Vagina (tissue), 2 donors: ENCODE measurements around the gene CEACAM4. TPM values are rescaled to one million over a fixed set of nuclear protein-coding genes. Genes with fewer than 3 reads are reported as not detected.

Experiments
- DNase-seq, 2 donors: peaks; one replicate each; pipeline ENCODE4 v3.0.0-alpha.2; 2017; ENCODE audit errors: extremely low spot score in 2 of 2
- H3K27ac ChIP-seq: fragments of 200-600 bp; sonication (generic); one replicate; pipeline ENCODE4 v1.5.1; 2019
- H3K27me3 ChIP-seq: fragments of 200-600 bp; sonication (generic); one replicate; pipeline ENCODE4 v1.5.1; 2019
- H3K36me3 ChIP-seq, 2 donors: fragments of 200-600 bp; sonication (generic); one replicate each; pipeline ENCODE4 v1.5.1; 2017 to 2019
- H3K4me1 ChIP-seq: fragments of 200-600 bp; sonication (generic); one replicate; pipeline ENCODE4 v1.5.1; 2019
- H3K4me3 ChIP-seq, 2 donors: fragments of 200-600 bp; sonication (generic); 1 replicate in 1 of 2; 2 replicates in 1 of 2; pipeline ENCODE4 v1.5.1; 2016 to 2019
- H3K9me3 ChIP-seq: fragments of 200-600 bp; sonication (generic); one replicate; pipeline ENCODE4 v1.5.1; 2019
- POLR2A ChIP-seq, 2 donors: fragments of 450-650 bp; IDR thresholded peaks; one replicate each; pipeline ENCODE4 v1.6.1; 2017; ENCODE audit warnings: antibody characterized with exemption in 2 of 2, mild to moderate bottlenecking in 2 of 2, moderate library complexity in 2 of 2
- POLR2AphosphoS5 ChIP-seq, 2 donors: sonication (generic); formaldehyde crosslinking; IDR thresholded peaks; one replicate each; pipeline ENCODE4 v1.9.0; 2017; ENCODE audit warnings: antibody characterized with exemption in 2 of 2, mild to moderate bottlenecking in 2 of 2, low read depth in 1 of 2; ENCODE audit not compliant: insufficient read depth in 1 of 2
- intact Hi-C: fragments of 100-400 bp; cut with DNase I; formaldehyde crosslinking; loops from one replicate; pipeline ENCODE4 v1.15.1; 2023
- total RNA-seq: library from RNA; depleted of rRNA; stranded (reverse); fragments of >200 nt; gene quantifications from one replicate; pipeline ENCODE4 v1.2.3, GENCODE V29; 2016
- TF ChIP-seq, protein P1 (sequence below), 3 experiments: fragments of 450-650 bp in 2 of 3; fragments of 200-600 bp in 1 of 3; sonication (generic) in 1 of 3; IDR thresholded peaks; one replicate each; pipeline ENCODE4 v1.5.1; 2017 to 2019; ENCODE audit warnings: antibody characterized with exemption in 3 of 3, mild to moderate bottlenecking in 2 of 3, moderate library complexity in 2 of 3

The CEACAM4 gene
- total RNA-seq, 1 donor from 2014 or later, result not detected

DNA sequence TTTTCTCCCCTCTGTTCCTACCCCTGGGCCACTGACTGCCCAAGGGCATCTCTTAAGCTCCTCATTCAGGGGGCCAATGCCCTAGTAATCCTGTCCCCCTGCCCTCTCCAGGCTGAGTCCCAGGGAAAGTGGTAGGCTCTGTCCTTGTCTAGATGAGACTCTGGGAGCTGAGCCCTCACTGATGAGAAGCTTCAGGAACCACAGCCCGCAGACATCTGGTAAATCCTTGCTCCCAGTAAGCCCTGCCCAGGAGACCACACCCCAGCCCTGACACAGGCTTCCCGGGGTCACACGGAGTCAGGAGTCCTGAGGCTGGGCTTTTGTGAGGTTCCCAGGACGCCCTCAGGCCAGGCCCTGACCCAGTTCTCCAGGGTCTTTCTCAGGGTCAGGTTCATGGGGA, 1.9 kb downstream of the CEACAM4 start:
- H3K9me3 ChIP-seq, result no peaks in the 10 kb centered on the region
- no peaks in the 10 kb centered on the region for H3K36me3 ChIP-seq
- H3K27ac ChIP-seq, result no peak overlapping the region
- H3K4me1 ChIP-seq, result no peaks in the 10 kb centered on the region
- no peak for TF ChIP-seq POLR2A (IDR thresholded peaks at IDR 0.05)
- no peak for TF ChIP-seq POLR2AphosphoS5 (IDR thresholded peaks at IDR 0.05; ENCODE audit: insufficient read depth in 1 of 2, low read depth in 1 of 2)
- TF ChIP-seq, protein P1, sequence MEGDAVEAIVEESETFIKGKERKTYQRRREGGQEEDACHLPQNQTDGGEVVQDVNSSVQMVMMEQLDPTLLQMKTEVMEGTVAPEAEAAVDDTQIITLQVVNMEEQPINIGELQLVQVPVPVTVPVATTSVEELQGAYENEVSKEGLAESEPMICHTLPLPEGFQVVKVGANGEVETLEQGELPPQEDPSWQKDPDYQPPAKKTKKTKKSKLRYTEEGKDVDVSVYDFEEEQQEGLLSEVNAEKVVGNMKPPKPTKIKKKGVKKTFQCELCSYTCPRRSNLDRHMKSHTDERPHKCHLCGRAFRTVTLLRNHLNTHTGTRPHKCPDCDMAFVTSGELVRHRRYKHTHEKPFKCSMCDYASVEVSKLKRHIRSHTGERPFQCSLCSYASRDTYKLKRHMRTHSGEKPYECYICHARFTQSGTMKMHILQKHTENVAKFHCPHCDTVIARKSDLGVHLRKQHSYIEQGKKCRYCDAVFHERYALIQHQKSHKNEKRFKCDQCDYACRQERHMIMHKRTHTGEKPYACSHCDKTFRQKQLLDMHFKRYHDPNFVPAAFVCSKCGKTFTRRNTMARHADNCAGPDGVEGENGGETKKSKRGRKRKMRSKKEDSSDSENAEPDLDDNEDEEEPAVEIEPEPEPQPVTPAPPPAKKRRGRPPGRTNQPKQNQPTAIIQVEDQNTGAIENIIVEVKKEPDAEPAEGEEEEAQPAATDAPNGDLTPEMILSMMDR (IDR thresholded peaks at IDR 0.05), result no peak
- no peak overlapping the region for H3K4me3 ChIP-seq
- intact Hi-C loops, result no loop called here
- DNase-seq, result peak in 1 of 2 donors; percentile 62
- no peaks in the 10 kb centered on the region for H3K27me3 ChIP-seq

DNA sequence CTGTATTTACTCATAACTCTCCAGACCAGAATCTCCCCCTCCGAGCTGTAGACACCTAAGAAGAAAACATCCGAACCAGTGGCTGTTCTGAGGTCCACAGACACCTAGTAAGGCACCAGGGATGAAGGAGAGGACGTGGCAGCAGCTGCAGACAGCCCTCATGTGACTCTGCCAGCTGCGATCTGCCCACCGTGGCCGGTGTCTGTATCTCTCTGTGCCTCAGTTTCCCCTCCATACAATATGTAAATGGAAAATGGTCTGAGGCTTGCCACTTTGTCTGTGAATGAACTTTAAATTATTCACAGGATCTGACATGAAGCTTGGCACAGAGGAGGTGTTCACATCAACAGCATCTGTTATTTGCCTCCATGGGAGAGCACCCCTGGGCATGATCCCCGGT, 2.4 kb downstream of the CEACAM4 start:
- H3K27me3 ChIP-seq, result no peaks in the 10 kb centered on the region

DNA sequence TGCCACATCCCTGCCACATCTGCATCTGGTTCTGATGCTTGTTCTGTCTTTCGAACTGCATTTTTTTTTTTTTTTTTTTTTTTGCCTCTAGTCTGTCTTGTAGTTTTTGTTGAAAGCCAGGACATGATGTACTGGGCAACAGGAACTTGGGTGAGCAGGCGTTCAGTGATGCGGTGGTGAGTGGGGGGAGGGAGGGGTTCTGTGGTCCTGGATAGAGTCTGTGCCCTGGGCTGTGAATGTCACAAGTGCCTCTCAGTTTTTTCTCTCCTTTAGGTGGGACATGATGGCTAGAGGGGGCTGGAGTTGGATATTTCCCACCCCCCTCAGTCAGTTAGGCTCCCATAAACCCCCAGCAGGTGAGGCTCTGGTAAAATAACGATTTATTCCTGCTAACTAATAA, 3.5 kb downstream of the CEACAM4 start:
- intact Hi-C loops, result no loop called here
- Histone ChIP-seq H3K4me3 (no peak overlapping the region), H3K9me3 (no peaks in the 10 kb centered on the region), H3K27ac (no peak overlapping the region), H3K4me1 (no peaks in the 10 kb centered on the region), H3K36me3 (no peaks in the 10 kb centered on the region), H3K27me3 (no peaks in the 10 kb centered on the region)
- TF ChIP-seq POLR2A (IDR thresholded peaks at IDR 0.05) (no peak), POLR2AphosphoS5 (IDR thresholded peaks at IDR 0.05; ENCODE audit: insufficient read depth in 1 of 2, low read depth in 1 of 2) (no peak)
- TF ChIP-seq, protein P1 (IDR thresholded peaks at IDR 0.05), result no peak
- peak in 1 of 2 donors; percentile 6 for DNase-seq

More for the DNA sequence above, 2.4 kb downstream of the CEACAM4 start:
- intact Hi-C loops, result no loop called here
- H3K4me3 ChIP-seq, result no peak overlapping the region
- no peak overlapping the region for H3K27ac ChIP-seq
- H3K36me3 ChIP-seq, result no peaks in the 10 kb centered on the region
- DNase-seq, result peak in 1 of 2 donors; percentile 37
- no peaks in the 10 kb centered on the region for H3K9me3 ChIP-seq
- TF ChIP-seq, protein P1 (IDR thresholded peaks at IDR 0.05), result no peak
- TF ChIP-seq POLR2A (IDR thresholded peaks at IDR 0.05) (no peak), POLR2AphosphoS5 (IDR thresholded peaks at IDR 0.05; ENCODE audit: insufficient read depth in 1 of 2, low read depth in 1 of 2) (no peak)
- no peaks in the 10 kb centered on the region for H3K4me1 ChIP-seq

DNA sequence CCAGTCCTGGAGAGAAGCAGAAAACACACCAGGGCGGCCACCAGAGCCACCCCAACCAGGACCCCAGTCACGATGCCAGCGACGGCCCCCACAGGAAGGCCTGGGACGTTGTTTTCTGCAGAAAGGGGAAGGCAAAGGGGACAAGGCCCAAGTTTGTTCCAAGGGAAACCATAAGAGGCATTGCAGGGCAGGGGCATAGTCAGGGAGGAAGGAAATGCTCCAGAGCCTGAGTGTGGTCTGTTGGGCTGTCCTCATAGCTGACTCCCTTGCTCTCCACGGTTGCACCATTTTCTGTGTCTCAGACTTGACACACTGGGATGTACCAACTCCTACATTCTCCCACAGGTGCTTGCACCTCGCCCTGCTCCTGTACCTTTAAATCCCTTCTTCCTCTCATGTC, 5.2 kb downstream of the CEACAM4 start:
- Histone ChIP-seq H3K36me3 (no peaks in the 10 kb centered on the region), H3K27ac (no peak overlapping the region), H3K4me3 (no peak overlapping the region), H3K9me3 (no peaks in the 10 kb centered on the region), H3K4me1 (no peaks in the 10 kb centered on the region), H3K27me3 (no peaks in the 10 kb centered on the region)
- intact Hi-C loops, result no loop called here
- TF ChIP-seq, protein P1 (IDR thresholded peaks at IDR 0.05), result no peak
- TF ChIP-seq POLR2AphosphoS5 (IDR thresholded peaks at IDR 0.05; ENCODE audit: insufficient read depth in 1 of 2, low read depth in 1 of 2) (no peak), POLR2A (IDR thresholded peaks at IDR 0.05) (no peak)
- DNase-seq, result peak in 1 of 2 donors; percentile 40

DNA sequence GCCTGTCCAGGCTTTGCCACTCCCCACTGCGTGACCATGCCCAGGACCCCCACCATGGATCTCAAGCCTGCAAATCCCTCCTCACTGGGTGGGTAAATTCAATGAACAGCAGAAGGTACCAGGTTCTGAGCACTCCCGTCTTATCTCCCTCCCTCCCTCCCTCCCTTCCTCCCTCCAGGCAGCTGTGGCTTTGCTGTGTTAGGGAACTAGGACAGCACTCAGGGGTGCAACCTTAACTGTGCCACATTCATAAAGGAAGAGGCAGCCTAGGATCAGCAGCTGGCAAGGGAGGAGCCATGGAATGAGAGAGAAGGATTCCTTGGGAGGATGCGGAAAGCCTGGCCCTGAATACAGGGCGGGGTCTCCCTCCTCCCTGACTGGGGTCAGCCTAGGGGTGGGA, 5.6 kb downstream of the CEACAM4 start:
- no peak overlapping the region for H3K27ac ChIP-seq
- H3K36me3 ChIP-seq, result no peaks in the 10 kb centered on the region
- no peaks in the 10 kb centered on the region for H3K4me1 ChIP-seq
- intact Hi-C loops, result no loop called here
- no peaks in the 10 kb centered on the region for H3K9me3 ChIP-seq
- DNase-seq, result peak in 1 of 2 donors; percentile 25
- no peak overlapping the region for H3K4me3 ChIP-seq
- TF ChIP-seq POLR2A (IDR thresholded peaks at IDR 0.05) (no peak), POLR2AphosphoS5 (IDR thresholded peaks at IDR 0.05; ENCODE audit: insufficient read depth in 1 of 2, low read depth in 1 of 2) (no peak)
- TF ChIP-seq, protein P1 (IDR thresholded peaks at IDR 0.05), result no peak
- no peaks in the 10 kb centered on the region for H3K27me3 ChIP-seq
